GM19025 (cell line): ENCODE measurements around the gene PSMB4.
A peak's percentile ranks its signal among the peaks of the same experiment; 100 is the strongest.
"Not testable (repeated sequence)": the region's sequence is repeated elsewhere in the genome, so short reads cannot be mapped to it uniquely, and the experiment has no call there.

ENCODE experiments used
- ATAC-seq: cut with Tn5 transposase; IDR thresholded peaks from one replicate; pipeline ENCODE4 v1.9.1; 2021; ENCODE audit warnings: mild to moderate bottlenecking, low read depth, moderate library complexity; ENCODE audit not compliant: unreplicated experiment

Gene PSMB4

GRCh38 chr1:151436985-151437384, 37.6 kb downstream of the PSMB4 start:
- ATAC-seq, result no peak

- not testable (repeated sequence) for ATAC-seq
Observed at GRCh38 chr1:151437396-151437795, 38.0 kb downstream of the PSMB4 start.

GRCh38 chr1:151443846-151444782, 44.7 kb downstream of the PSMB4 start:
- peak; percentile 57 for ATAC-seq

GRCh38 chr1:151444783-151445177, 45.4 kb downstream of the PSMB4 start:
- no peak for ATAC-seq

GRCh38 chr1:151447696-151448095, 48.3 kb downstream of the PSMB4 start:
- no peak for ATAC-seq
